ENCODE data around the gene TMED9.
"Not testable (repeated sequence)": the region's sequence is repeated elsewhere in the genome, so short reads cannot be mapped to it uniquely, and the experiment has no call there.

DNA sequence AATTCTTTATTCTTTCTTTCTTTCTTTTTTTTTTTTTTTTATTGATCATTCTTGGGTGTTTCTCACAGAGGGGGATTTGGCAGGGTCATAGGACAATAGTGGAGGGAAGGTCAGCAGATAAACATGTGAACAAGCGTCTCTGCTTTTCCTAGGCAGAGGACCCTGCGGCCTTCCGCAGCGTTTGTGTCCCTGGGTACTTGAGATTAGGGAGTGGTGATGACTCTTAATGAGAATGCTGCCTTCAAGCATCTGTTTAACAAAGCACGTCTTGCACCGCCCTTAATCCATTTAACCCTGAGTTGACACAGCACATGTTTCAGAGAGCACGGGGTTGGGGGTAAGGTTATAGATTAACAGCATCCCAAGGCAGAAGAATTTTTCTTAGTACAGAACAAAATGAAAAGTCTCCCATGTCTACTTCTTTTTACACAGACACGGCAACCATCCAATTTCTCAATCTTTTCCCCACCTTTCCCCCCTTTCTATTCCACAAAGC lies 32.5 kb upstream of the TMED9 start:
- not testable (repeated sequence) for TF ChIP-seq POLR2A (IDR thresholded peaks at IDR 0.05; ENCODE audit: low read length); GATA1 (IDR thresholded peaks at IDR 0.05; ENCODE audit: low read depth, low read length)

Data from erythroblast (primary cell).